Endothelial cell of umbilical vein (primary cell): Measurements from ENCODE around the gene RTP1. TPM values are rescaled to one million over a fixed set of nuclear protein-coding genes. Genes with fewer than 3 reads are reported as not detected.

ENCODE experiments used
- BruUV-seq: library from RNA; stranded (reverse); fragments of 400-500 nt; replicated peaks from 2 replicates; lab custom pipeline; 2021; lab: Mats Ljungman, UMichigan
- CTCF ChIA-PET: fragments of 300-600, 350-600 bp; sonication (Branson Sonifier 250); formaldehyde crosslinking; loops from one replicate; lab custom pipeline; 2021; ENCODE audit warnings: antibody characterized with exemption, inconsistent platforms; lab: Charles Lee
- POLR2A ChIA-PET: fragments of 300-600, 350-600 bp; sonication (Branson Sonifier 250); formaldehyde crosslinking; loops from one replicate; lab custom pipeline; 2021; ENCODE audit warnings: antibody characterized with exemption, inconsistent platforms; lab: Charles Lee
- DNase-seq: peaks from one replicate; pipeline ENCODE4 v3.0.0-alpha.2; 2011; ENCODE audit warnings: low read depth, low spot score
- FAIRE-seq: peaks from 2 replicates; lab custom pipeline; 2011; peaks lifted over from hg19 to GRCh38; lab: Jason Lieb, UNC
- H2AFZ ChIP-seq: 2 replicates; pipeline ENCODE4 v1.6.0; 2012; ENCODE audit warnings: low read depth, low read length, control low read depth, inconsistent platforms
- H3K27ac ChIP-seq: 2 replicates; pipeline ENCODE4 v1.5.1; 2011; ENCODE audit warnings: low read depth, mild to moderate bottlenecking, control low read depth, low read length, moderate library complexity; ENCODE audit not compliant: insufficient read depth
- H3K27me3 ChIP-seq, 2 experiments: 2 replicates each; pipeline versions ENCODE4 v1.6.0 to v1.6.1; 2011; ENCODE audit warnings: low read length in 2 of 2, mixed read lengths in 1 of 2; ENCODE audit not compliant: control insufficient read depth in 2 of 2, insufficient read depth in 2 of 2
- H3K36me3 ChIP-seq, 2 experiments: 2 replicates in 1 of 2; 3 replicates in 1 of 2; pipeline ENCODE4 v1.5.1; 2011; ENCODE audit warnings: low read length in 2 of 2, mild to moderate bottlenecking in 1 of 2, moderate library complexity in 1 of 2; ENCODE audit not compliant: control insufficient read depth in 2 of 2, insufficient read depth in 2 of 2; ENCODE audit errors: extremely low read depth in 1 of 2
- H3K4me1 ChIP-seq: 3 replicates; pipeline ENCODE4 v1.5.1; 2011; ENCODE audit warnings: mild to moderate bottlenecking, low read length; ENCODE audit not compliant: control insufficient read depth, insufficient read depth; ENCODE audit errors: extremely low read depth
- H3K4me2 ChIP-seq: 2 replicates; pipeline ENCODE4 v1.6.1; 2011; ENCODE audit warnings: low read length, control low read depth, mixed read lengths; ENCODE audit not compliant: insufficient read depth
- H3K4me3 ChIP-seq, 3 experiments: fragments of 200-600 bp in 1 of 3; sonication (generic), shearing (Covaris generic) in 1 of 3; replicated peaks in 1 of 3; 2 replicates each; pipeline ENCODE4 v1.5.1; 2011 to 2016; ENCODE audit warnings: control low read depth in 3 of 3, low read length in 3 of 3, mild to moderate bottlenecking in 2 of 3, inconsistent platforms in 1 of 3, low read depth in 1 of 3, moderate library complexity in 1 of 3; ENCODE audit not compliant: insufficient read depth in 1 of 3
- H3K79me2 ChIP-seq: 2 replicates; pipeline ENCODE4 v1.6.0; 2012; ENCODE audit warnings: low read length, inconsistent platforms; ENCODE audit not compliant: control insufficient read depth, insufficient read depth
- H3K9ac ChIP-seq: replicated peaks from 2 replicates; pipeline ENCODE3; 2011; ENCODE audit warnings: low read length, control low read depth; ENCODE audit not compliant: insufficient read depth; ENCODE audit errors: extremely low read depth
- H3K9me1 ChIP-seq: replicated peaks from 3 replicates; pipeline ENCODE4 v1.6.0; 2011; ENCODE audit warnings: mild to moderate bottlenecking, low read length; ENCODE audit not compliant: control insufficient read depth, insufficient read depth; ENCODE audit errors: extremely low read depth
- H3K9me3 ChIP-seq: replicated peaks from 2 replicates; pipeline ENCODE4 v1.5.1; 2012; ENCODE audit warnings: low read length, inconsistent platforms; ENCODE audit not compliant: control insufficient read depth, insufficient read depth
- H4K20me1 ChIP-seq: replicated peaks from 2 replicates; pipeline ENCODE3; 2011; ENCODE audit warnings: mild to moderate bottlenecking, low read length; ENCODE audit not compliant: control insufficient read depth, insufficient read depth; ENCODE audit errors: extremely low read depth
- CTCF ChIP-seq, 2 donors: IDR thresholded peaks; 1 replicate in 1 of 2; 2 replicates in 1 of 2; pipeline ENCODE4 v1.5.1; 2011; ENCODE audit warnings: low read length in 2 of 2, mild to moderate bottlenecking in 2 of 2, moderate library complexity in 2 of 2, control low read depth in 1 of 2, inconsistent platforms in 1 of 2, low read depth in 1 of 2; ENCODE audit not compliant: insufficient read depth in 1 of 2; ENCODE audit errors: extremely low read depth in 1 of 2
- EZH2 ChIP-seq: IDR thresholded peaks from 2 replicates; pipeline ENCODE4 v1.6.1; 2012; ENCODE audit warnings: borderline replicate concordance, low read depth, mild to moderate bottlenecking, moderate library complexity, low read length, inconsistent platforms; ENCODE audit not compliant: severe bottlenecking
- FOS ChIP-seq: IDR thresholded peaks from 2 replicates; pipeline ENCODE4 v1.6.1; 2011; ENCODE audit warnings: mild to moderate bottlenecking, low read length, moderate library complexity, borderline replicate concordance; ENCODE audit not compliant: insufficient read depth
- GATA2 ChIP-seq: IDR thresholded peaks from 2 replicates; pipeline ENCODE4 v1.7.0; 2011; ENCODE audit warnings: low read depth, mild to moderate bottlenecking, moderate library complexity, mixed read lengths, low read length; ENCODE audit not compliant: insufficient read length, insufficient read depth
- JUN ChIP-seq: IDR thresholded peaks from 2 replicates; pipeline ENCODE4 v1.6.1; 2011; ENCODE audit warnings: borderline replicate concordance, low read depth; ENCODE audit not compliant: insufficient read length, insufficient read depth
- MAX ChIP-seq: IDR thresholded peaks from 2 replicates; pipeline ENCODE4 v1.6.1; 2011; ENCODE audit not compliant: insufficient read depth, insufficient read length
- MYC ChIP-seq: IDR thresholded peaks from one replicate; pipeline ENCODE4 v1.6.1; 2011; ENCODE audit warnings: mild to moderate bottlenecking, low read depth, low read length
- POLR2A ChIP-seq: IDR thresholded peaks from 2 replicates; pipeline ENCODE4 v1.6.1; 2012; ENCODE audit warnings: low read depth, mild to moderate bottlenecking, control low read depth, low read length
- POLR2AphosphoS5 ChIP-seq: IDR thresholded peaks from 2 replicates; pipeline ENCODE4 v1.6.1; 2012; ENCODE audit warnings: low read depth, mild to moderate bottlenecking, control low read depth, low read length, moderate library complexity; ENCODE audit not compliant: insufficient read depth
- dilution Hi-C: fragments of 300-500 bp; cut with MboI; formaldehyde crosslinking; loops from one replicate; pipeline ENCODE4 v1.15.0; 2019; ENCODE audit warnings: low sequenced_read_pairs; ENCODE audit not compliant: extremely low pct_ligation_motif_present
- intact Hi-C: fragments of 100-400 bp; cut with micrococcal nuclease; formaldehyde crosslinking; loops from one replicate; pipeline ENCODE4 v1.10.0; 2022
- polyA plus RNA-seq, 4 experiments: library from polyadenylated mRNA; depleted of rRNA in 3 of 4; stranded (reverse) in 3 of 4; unstranded in 1 of 4; fragments of >200 nt; gene quantifications; 2 replicates each; pipeline versions ENCODE4 v1.2.1 to v1.2.3, GENCODE V29; 2011 to 2012; ENCODE audit warnings: missing spikeins in 1 of 4
- total RNA-seq: library from RNA; stranded (reverse); gene quantifications from 2 replicates; pipeline ENCODE4 v1.2.3, GENCODE V29; 2021

RTP1 gene
- total and polyA plus RNA-seq, 2 donors (not counting 3 experiments of a cell fraction or from before 2014, with no cell fraction given) = not detected

GRCh38 chr3:187211532-187212195 lies 14.4 kb downstream of the RTP1 start:
- Histone ChIP-seq H3K9ac (no peak overlapping the region), H2AFZ (no peak overlapping the region), H3K36me3 (no peaks in the 10 kb centered on the region), H3K27me3 (peaks cover 2 to 3% of the 10 kb centered on the region in 2 experiments), H3K9me3 (no peaks in the 10 kb centered on the region), H3K4me2 (no peak overlapping the region), H3K4me1 (no peaks in the 10 kb centered on the region), H3K79me2 (no peaks in the 10 kb centered on the region), H3K27ac (no peak overlapping the region), H3K9me1 (no peaks in the 10 kb centered on the region), H3K4me3 (no peak overlapping the region), H4K20me1 (no peaks in the 10 kb centered on the region)
- dilution Hi-C loops (no loop called here), intact Hi-C loops (loop anchor here (5.0 kb wide), 1 partner anchor 1199 kb away; no protein-coding TSS in a partner anchor)
- TF ChIP-seq JUN (no peak), MAX (no peak), POLR2A (no peak), GATA2 (no peak), POLR2AphosphoS5 (no peak), MYC (no peak), EZH2 (no peak), FOS (no peak), CTCF (IDR thresholded peaks at IDR 0.05; ENCODE audit: extremely low read depth in 1 of 2, insufficient read depth in 1 of 2, low read depth in 1 of 2, low read length in 2 of 2) (no peak)
- CTCF ChIA-PET = interaction anchor here (2.3 to 3.3 kb wide), 2 partner anchors 9 to 468 kb away, joined by 13 to 19 read pairs; no protein-coding TSS in a partner anchor
- POLR2A ChIA-PET = no interaction called here
- DNase-seq (no peak), FAIRE-seq (no peak)
- BruUV-seq = no TSS peak
